PFSK-1 (cell line): ENCODE results near the gene TMEM213.

Source experiments
- POLR2AphosphoS5 ChIP-seq: IDR thresholded peaks from 2 replicates; pipeline ENCODE4 v1.6.1; 2012; ENCODE audit warnings: low read depth, mild to moderate bottlenecking, control low read depth, low read length, moderate library complexity
- REST ChIP-seq, 2 experiments: IDR thresholded peaks; 2 replicates each; pipeline versions ENCODE4 v1.6.1 to v1.8.0; 2011 to 2012; ENCODE audit warnings: low read depth in 2 of 2, low read length in 2 of 2, control low read depth in 1 of 2, inconsistent platforms in 1 of 2, mild to moderate bottlenecking in 1 of 2, moderate library complexity in 1 of 2; ENCODE audit not compliant: insufficient read depth in 1 of 2
- TAF1 ChIP-seq: IDR thresholded peaks from 2 replicates; pipeline ENCODE4 v1.6.1; 2012; ENCODE audit warnings: low read length, control low read depth, borderline replicate concordance; ENCODE audit not compliant: insufficient read depth

GRCh38 chr7:138798836-138799235 is 1.0 kb downstream of the TMEM213 start:
- TF ChIP-seq POLR2AphosphoS5 (no peak), TAF1 (no peak), REST (IDR thresholded peaks at IDR 0.05; ENCODE audit: insufficient read depth in 1 of 2, low read depth in 2 of 2, low read length in 2 of 2) (no peak)
